Measurements from ENCODE around the gene PLD5.

Gene PLD5

GRCh38 chr1:242452573-242452972 is 71.9 kb downstream of the PLD5 start:
- H3K4me3 ChIP-seq (ENCODE audit: low read depth, low read length), result no peak overlapping the region
- no peak overlapping the region for H3K27ac ChIP-seq (ENCODE audit: low read depth, low read length)
- no peaks in the 10 kb centered on the region for H3K4me1 ChIP-seq (ENCODE audit: control insufficient read depth, insufficient read depth, low read length, unreplicated experiment)
- H2AFZ ChIP-seq (ENCODE audit: low read length, unreplicated experiment), result no peak overlapping the region
- H3K27me3 ChIP-seq (ENCODE audit: insufficient read depth, low read length), result peaks cover 21% of the 10 kb centered on the region; the same call in 1 of the 2 replicates
- H3K79me2 ChIP-seq (ENCODE audit: control insufficient read depth, insufficient read depth, low read length, unreplicated experiment), result no peaks in the 10 kb centered on the region
- no peaks in the 10 kb centered on the region for H3K36me3 ChIP-seq (ENCODE audit: insufficient read depth, low read length)

GRCh38 chr1:242449661-242450060 is 74.8 kb downstream of the PLD5 start:
- H3K36me3 ChIP-seq (ENCODE audit: insufficient read depth, low read length), result no peaks in the 10 kb centered on the region
- H3K27me3 ChIP-seq (ENCODE audit: insufficient read depth, low read length), result no peaks in the 10 kb centered on the region
- H3K4me3 ChIP-seq (ENCODE audit: low read depth, low read length), result no peak overlapping the region
- H3K27ac ChIP-seq (ENCODE audit: low read depth, low read length), result no peak overlapping the region
- no peak overlapping the region for H2AFZ ChIP-seq (ENCODE audit: low read length, unreplicated experiment)
- H3K79me2 ChIP-seq (ENCODE audit: control insufficient read depth, insufficient read depth, low read length, unreplicated experiment), result no peaks in the 10 kb centered on the region
- H3K4me1 ChIP-seq (ENCODE audit: control insufficient read depth, insufficient read depth, low read length, unreplicated experiment), result no peaks in the 10 kb centered on the region

- Histone ChIP-seq H3K4me1 (ENCODE audit: control insufficient read depth, insufficient read depth, low read length, unreplicated experiment) (no peaks in the 10 kb centered on the region), H3K36me3 (ENCODE audit: insufficient read depth, low read length) (no peaks in the 10 kb centered on the region), H3K79me2 (ENCODE audit: control insufficient read depth, insufficient read depth, low read length, unreplicated experiment) (no peaks in the 10 kb centered on the region), H2AFZ (ENCODE audit: low read length, unreplicated experiment) (no peak overlapping the region), H3K4me3 (ENCODE audit: low read depth, low read length) (no peak overlapping the region), H3K27ac (ENCODE audit: low read depth, low read length) (no peak overlapping the region), H3K27me3 (ENCODE audit: insufficient read depth, low read length) (no peaks in the 10 kb centered on the region)
These were observed 75.4 kb downstream of the PLD5 start for GRCh38 chr1:242448910-242449645.

DNA sequence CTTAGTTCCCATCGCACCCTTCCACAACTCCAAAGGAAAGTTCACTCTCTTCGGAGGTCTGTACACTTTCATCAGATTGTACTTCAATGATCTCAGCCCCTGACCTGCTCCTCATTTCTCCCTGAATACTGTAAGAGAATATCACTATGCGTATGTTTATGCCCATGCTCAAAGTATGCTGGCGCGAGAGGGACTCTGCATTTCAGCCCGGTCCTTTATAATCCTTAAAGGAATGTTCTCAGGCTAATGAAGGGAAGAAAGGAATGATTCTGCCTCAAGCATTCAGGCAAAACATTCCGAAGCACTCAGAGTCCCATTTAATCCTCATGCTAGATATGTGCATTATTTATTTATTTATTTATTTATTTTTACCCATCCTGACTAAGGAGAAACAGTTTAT is 76.8 kb downstream of the PLD5 start:
- Histone ChIP-seq H3K27me3 (ENCODE audit: insufficient read depth, low read length) (no peaks in the 10 kb centered on the region), H3K4me3 (ENCODE audit: low read depth, low read length) (no peak overlapping the region), H3K79me2 (ENCODE audit: control insufficient read depth, insufficient read depth, low read length, unreplicated experiment) (no peaks in the 10 kb centered on the region), H3K27ac (ENCODE audit: low read depth, low read length) (no peak overlapping the region), H3K4me1 (ENCODE audit: control insufficient read depth, insufficient read depth, low read length, unreplicated experiment) (no peaks in the 10 kb centered on the region), H2AFZ (ENCODE audit: low read length, unreplicated experiment) (no peak overlapping the region), H3K36me3 (ENCODE audit: insufficient read depth, low read length) (no peaks in the 10 kb centered on the region)

DNA sequence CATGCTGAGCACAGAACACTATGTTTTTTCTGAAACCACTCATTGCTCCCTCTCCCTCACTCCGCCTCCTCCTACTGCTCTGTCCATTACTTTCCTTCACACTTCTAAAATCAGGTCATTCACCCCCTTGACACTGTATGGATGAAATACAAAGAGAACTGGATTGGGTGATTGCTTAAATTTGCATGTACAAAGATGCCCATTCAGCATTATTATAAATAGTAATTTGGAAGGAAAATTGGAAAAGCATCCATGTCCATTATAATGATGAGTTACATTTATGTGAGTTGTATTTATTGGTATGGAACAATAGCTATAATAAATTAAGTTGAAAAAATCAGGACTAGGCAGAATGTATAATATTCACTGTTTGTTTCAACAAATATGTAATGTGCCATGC is 83.7 kb downstream of the PLD5 start:
- Histone ChIP-seq H3K27ac (ENCODE audit: low read depth, low read length) (no peak overlapping the region), H3K27me3 (ENCODE audit: insufficient read depth, low read length) (no peaks in the 10 kb centered on the region), H3K4me1 (ENCODE audit: control insufficient read depth, insufficient read depth, low read length, unreplicated experiment) (no peaks in the 10 kb centered on the region), H3K79me2 (ENCODE audit: control insufficient read depth, insufficient read depth, low read length, unreplicated experiment) (no peaks in the 10 kb centered on the region), H3K4me3 (ENCODE audit: low read depth, low read length) (no peak overlapping the region), H3K36me3 (ENCODE audit: insufficient read depth, low read length) (no peaks in the 10 kb centered on the region), H2AFZ (ENCODE audit: low read length, unreplicated experiment) (no peak overlapping the region)

DNA sequence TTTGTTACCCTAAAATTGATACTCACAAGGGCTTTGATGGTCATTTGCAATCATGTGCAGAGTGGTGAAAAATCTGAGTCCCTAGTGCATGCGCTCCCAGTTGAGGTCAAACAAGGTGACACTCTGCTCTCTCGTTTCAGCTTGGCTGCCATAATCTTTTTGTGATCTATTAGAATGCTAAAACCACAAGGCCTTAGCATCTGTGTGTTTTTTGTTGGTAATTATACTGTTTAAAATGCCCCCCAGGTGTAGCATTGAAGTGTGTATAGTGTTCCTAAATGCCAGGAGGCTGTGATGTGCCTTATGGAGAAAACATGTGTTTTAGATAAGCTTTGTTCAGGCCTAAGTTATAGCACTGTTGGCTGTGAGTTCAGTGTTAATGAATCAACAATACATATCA is 89.3 kb downstream of the PLD5 start:
- Histone ChIP-seq H2AFZ (ENCODE audit: low read length, unreplicated experiment) (no peak overlapping the region), H3K4me1 (ENCODE audit: control insufficient read depth, insufficient read depth, low read length, unreplicated experiment) (no peaks in the 10 kb centered on the region), H3K27me3 (ENCODE audit: insufficient read depth, low read length) (no peaks in the 10 kb centered on the region)

GRCh38 chr1:242432491-242433095 is 91.9 kb downstream of the PLD5 start:
- Histone ChIP-seq H3K27ac (ENCODE audit: low read depth, low read length) (no peak overlapping the region), H3K79me2 (ENCODE audit: control insufficient read depth, insufficient read depth, low read length, unreplicated experiment) (no peaks in the 10 kb centered on the region), H3K27me3 (ENCODE audit: insufficient read depth, low read length) (no peaks in the 10 kb centered on the region), H2AFZ (ENCODE audit: low read length, unreplicated experiment) (no peak overlapping the region), H3K36me3 (ENCODE audit: insufficient read depth, low read length) (no peaks in the 10 kb centered on the region), H3K4me1 (ENCODE audit: control insufficient read depth, insufficient read depth, low read length, unreplicated experiment) (no peaks in the 10 kb centered on the region), H3K4me3 (ENCODE audit: low read depth, low read length) (no peak overlapping the region)

More for the DNA sequence above, 89.3 kb downstream of the PLD5 start:
- Histone ChIP-seq H3K36me3 (ENCODE audit: insufficient read depth, low read length) (no peaks in the 10 kb centered on the region), H3K27ac (ENCODE audit: low read depth, low read length) (no peak overlapping the region), H3K79me2 (ENCODE audit: control insufficient read depth, insufficient read depth, low read length, unreplicated experiment) (no peaks in the 10 kb centered on the region), H3K4me3 (ENCODE audit: low read depth, low read length) (no peak overlapping the region)

- no peak overlapping the region for H2AFZ ChIP-seq (ENCODE audit: low read length, unreplicated experiment)
- no peaks in the 10 kb centered on the region for H3K4me1 ChIP-seq (ENCODE audit: control insufficient read depth, insufficient read depth, low read length, unreplicated experiment)
- no peak overlapping the region for H3K4me3 ChIP-seq (ENCODE audit: low read depth, low read length)
- no peaks in the 10 kb centered on the region for H3K27me3 ChIP-seq (ENCODE audit: insufficient read depth, low read length)
- no peak overlapping the region for H3K27ac ChIP-seq (ENCODE audit: low read depth, low read length)
- H3K79me2 ChIP-seq (ENCODE audit: control insufficient read depth, insufficient read depth, low read length, unreplicated experiment), result no peaks in the 10 kb centered on the region
- H3K36me3 ChIP-seq (ENCODE audit: insufficient read depth, low read length), result no peaks in the 10 kb centered on the region
These were observed 92.7 kb downstream of the PLD5 start for GRCh38 chr1:242431786-242432185.

DNA sequence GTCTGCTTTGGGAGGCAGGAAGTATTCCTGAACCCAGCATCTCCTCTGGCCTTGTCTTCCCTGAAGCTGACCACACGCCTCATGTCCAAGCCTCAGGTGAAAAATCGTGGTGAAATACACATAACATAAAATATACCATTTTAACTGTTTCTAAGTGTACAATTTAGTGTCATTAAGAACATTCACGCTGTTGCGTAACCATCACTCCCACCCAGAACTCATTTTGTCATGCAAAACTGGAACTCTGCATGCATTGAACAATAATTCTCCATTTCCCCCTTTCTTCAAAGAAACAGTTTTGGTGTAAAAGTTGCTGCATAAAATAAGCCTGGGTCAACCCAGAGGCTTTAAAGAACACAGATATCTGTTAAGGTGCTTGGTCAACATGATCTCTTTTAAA is 93.5 kb downstream of the PLD5 start:
- H3K4me1 ChIP-seq (ENCODE audit: control insufficient read depth, insufficient read depth, low read length, unreplicated experiment), result no peaks in the 10 kb centered on the region
- no peaks in the 10 kb centered on the region for H3K36me3 ChIP-seq (ENCODE audit: insufficient read depth, low read length)
- H3K27ac ChIP-seq (ENCODE audit: low read depth, low read length), result no peak overlapping the region
- no peak overlapping the region for H2AFZ ChIP-seq (ENCODE audit: low read length, unreplicated experiment)
- no peaks in the 10 kb centered on the region for H3K79me2 ChIP-seq (ENCODE audit: control insufficient read depth, insufficient read depth, low read length, unreplicated experiment)
- H3K4me3 ChIP-seq (ENCODE audit: low read depth, low read length), result no peak overlapping the region
- H3K27me3 ChIP-seq (ENCODE audit: insufficient read depth, low read length), result no peaks in the 10 kb centered on the region

- Histone ChIP-seq H3K36me3 (ENCODE audit: insufficient read depth, low read length) (no peaks in the 10 kb centered on the region), H3K4me3 (ENCODE audit: low read depth, low read length) (no peak overlapping the region), H3K27ac (ENCODE audit: low read depth, low read length) (no peak overlapping the region), H2AFZ (ENCODE audit: low read length, unreplicated experiment) (no peak overlapping the region), H3K79me2 (ENCODE audit: control insufficient read depth, insufficient read depth, low read length, unreplicated experiment) (no peaks in the 10 kb centered on the region), H3K27me3 (ENCODE audit: insufficient read depth, low read length) (no peaks in the 10 kb centered on the region), H3K4me1 (ENCODE audit: control insufficient read depth, insufficient read depth, low read length, unreplicated experiment) (no peaks in the 10 kb centered on the region)
These were observed 95.9 kb downstream of the PLD5 start for GRCh38 chr1:242428399-242429190.
